OCI-M2 (cell line): ENCODE results near the gene SREBF2.

Source experiments
- DNase-seq: peaks from one replicate; lab custom pipeline; 2025; ENCODE audit not compliant: unreplicated experiment; lab: John Stamatoyannopoulos, UW

SREBF2 gene

DNA sequence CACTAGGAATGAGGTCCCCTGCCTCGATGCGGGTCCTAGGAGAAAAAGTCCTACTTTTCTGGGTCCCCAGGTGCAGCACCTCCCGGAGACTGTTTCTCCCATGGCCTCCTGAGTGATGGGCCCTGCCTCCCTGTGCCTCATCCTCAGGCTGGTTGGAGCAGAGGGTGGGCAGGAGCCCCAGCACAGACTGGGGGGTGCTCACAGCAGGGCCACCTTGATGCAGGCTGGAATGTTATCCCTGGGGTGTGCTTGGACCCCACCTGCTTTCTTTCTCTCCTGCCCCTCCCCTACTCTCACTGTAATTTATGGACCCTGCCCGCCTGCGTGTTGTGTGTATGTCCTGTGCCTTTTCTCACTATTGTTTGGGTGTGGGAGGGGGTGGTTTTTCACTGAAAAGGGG, 73.9 kb downstream of the SREBF2 start:
- no peak for DNase-seq

DNA sequence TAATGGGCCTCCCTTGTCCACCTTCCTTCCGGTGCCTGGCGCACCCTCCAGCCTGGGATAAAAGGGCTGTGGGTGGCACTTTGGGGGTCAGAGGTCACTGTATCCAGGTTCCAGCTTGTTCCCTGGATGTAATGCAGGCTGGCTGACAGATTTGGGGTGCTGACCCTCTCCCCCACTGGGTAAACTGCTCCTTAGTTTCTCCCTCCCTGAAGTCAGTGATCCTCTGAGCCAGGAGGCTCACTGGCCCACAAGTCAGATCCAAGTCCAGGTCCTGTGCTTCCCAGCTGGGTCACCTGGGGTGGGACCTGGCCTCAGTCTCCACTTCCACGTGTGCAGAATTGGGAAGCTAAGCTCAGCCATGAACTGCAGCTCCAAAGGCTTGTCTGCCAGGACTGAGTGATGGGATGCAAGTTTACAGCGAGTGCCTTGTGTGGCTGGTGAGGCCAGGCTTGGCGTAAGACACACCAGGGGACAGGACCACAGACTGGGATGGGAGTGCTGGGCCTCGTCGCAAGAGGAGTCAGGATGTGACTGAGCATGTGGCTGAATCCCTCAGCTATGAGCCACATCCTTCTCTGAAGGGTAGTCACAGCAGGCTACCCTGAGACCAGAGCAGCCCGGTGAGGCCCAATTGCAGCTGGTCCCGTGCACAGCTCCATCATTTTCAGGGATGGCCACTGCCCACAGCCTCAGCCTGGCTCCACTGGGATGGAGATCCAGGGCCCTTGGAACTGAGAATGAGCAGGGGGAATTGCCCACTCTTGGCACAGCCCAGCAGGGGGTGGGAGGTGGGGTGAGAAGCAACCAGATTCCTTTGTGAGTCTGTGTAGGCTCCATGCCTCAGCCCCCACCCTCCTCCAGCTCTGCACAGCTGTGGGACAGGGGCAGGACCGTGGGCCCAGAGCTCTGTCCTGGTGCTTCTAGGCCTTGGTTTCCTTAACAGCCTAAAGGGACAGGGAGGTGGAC, 74.8 kb downstream of the SREBF2 start:
- DNase-seq, result no peak

DNA sequence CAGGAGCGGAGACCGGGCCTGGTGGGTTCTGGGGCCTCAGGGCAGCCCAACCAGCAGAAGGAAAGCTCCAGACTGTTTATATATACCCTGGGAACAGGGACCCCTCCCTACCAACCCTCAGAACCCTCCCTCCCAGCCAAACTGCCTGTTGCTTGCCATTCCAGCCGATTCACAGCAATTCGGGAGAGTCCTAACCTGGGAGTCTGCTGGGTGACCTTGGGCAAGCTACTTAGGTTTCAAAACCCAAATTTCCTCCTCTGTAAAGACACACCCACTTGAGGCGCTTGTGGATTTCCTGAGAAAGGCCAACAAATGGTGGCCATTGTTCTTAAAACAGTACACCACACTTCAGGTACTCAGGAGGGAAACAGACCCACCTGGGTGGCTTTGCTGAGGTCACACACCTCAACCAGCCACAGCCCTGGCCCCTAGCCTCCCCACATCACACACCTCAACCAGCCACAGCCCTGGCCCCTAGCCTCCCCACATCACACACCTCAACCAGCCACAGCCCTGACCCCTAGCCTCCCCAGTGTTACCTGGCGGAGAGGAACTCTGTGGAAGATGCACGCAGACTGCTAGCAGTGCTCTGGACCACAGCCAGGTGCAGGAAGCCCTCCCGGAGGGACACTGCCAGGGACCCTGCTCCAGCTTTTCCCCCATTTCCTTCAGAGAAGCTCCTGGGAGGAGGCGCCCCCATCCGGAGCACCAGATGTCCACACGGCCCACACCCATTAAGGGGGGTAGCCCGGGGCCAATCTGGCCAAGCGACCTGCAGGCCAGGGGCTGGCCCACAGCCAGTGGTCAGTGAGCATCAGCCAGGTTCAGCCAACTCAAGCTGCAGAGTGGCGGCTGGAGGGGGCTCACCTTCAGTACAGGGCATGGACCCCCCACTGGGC, 75.8 kb downstream of the SREBF2 start:
- DNase-seq, result no peak

DNA sequence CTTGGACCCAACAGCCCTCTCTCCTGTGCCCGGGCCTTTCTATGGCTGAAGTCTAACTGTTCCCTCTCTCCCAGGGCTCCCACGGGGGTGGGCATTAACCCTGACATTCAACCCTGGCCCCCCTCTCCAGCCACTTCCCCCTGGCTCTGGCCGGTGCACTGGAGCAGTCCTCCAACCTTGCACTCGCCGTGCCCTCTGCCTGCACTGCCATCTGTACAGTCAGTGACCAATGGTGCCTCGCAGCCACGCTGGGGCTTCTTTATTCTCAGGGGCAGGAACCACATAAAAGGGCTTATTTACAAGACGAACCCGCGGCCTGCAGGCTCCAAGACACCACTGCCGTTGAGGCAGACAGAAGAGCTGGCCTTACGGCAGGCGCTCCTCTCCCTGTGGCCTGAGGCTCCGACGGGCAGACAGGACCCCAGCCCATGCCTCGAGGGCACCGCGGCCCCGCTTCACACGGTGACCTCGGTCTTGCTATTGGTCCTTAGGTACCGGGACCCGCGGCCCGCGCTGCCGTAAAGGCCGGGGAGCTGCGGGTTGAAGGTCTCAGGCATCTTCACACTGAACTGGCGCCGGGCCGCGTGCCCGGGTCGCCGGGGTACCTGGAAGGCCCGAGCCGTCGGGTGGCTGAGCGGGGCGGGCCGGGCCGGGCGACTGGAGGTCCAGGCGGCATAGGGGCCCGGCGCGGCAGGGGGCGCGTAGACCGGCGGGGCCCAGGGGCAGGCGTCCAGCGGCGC, 76.6 kb downstream of the SREBF2 start:
- DNase-seq, result no peak

DNA sequence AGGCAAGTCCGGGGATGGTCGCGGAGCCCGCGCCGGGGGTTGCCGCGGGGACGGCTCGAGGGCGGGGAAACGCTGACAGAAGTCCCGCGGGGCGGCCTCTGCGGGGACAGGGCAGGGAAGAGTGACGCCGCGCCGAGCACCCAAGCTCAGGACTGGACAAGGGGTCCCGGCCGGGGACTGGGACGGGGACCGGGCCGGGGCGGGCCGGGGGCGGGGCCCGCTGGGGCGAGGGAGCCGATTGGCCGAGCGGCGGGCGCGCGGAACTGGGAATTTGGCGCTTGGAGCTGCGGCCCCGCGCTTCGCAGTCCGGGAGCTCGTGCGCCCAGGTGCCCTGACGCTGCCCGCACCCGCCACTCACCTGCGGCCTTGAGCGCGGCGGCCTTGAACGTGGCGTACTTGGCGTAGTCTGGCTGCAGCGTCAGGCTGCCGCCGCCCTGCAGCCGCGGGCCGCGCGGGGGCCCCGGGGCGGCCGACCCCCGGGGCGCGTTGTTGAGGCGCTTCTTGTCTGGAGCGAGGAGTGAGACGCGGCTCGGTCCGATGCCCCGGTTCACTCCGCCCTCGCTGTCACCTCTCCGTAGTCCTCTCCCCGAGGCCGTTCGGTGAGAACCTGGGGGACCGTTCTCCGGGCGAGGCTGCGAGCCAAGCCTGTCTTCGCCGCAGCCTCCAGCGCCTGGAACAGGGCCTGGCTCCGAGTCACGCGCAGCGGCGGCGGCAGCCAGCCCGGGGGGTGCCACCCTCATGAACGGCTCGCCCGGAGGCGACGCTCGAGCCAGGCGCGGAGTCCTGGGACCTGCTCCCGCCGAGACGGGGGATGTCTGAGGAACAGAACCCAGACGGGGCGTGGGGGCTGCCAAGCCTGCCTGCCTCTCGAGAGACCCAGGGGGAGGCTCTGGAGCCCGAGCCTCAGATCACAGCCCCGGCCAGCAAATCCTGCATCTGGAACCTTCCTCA, 77.4 kb downstream of the SREBF2 start:
- no peak for DNase-seq

DNA sequence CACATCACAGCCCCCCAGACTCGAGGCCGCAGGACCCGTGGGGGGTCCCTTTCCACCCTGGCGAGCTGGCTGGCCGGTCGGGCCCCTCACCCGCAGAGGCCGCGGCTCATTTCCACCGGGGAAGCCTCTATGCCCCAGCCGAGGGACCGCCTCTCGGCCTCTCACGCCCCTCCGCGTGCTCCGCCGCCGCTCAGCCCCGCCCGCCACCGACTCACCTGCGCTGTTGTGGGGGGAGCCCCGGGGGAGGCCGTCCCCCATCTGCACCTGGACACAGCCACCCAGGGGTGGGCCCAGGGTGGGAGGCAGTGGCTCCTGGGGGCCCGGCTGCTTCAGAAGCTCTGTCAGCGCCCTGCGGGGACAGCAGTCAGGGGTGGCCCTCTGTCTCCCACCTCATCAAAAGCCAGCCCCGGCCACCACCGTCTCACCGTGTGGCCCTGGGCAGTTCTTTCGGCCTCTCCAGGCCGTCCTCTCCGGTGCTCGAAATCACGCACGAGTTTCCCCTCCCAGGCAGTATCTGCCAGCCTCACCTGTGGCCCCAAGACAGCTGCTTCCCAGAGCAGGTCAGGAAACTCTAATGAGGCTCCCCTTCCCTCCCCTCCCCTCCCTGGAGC, 78.2 kb downstream of the SREBF2 start:
- DNase-seq, result no peak

DNA sequence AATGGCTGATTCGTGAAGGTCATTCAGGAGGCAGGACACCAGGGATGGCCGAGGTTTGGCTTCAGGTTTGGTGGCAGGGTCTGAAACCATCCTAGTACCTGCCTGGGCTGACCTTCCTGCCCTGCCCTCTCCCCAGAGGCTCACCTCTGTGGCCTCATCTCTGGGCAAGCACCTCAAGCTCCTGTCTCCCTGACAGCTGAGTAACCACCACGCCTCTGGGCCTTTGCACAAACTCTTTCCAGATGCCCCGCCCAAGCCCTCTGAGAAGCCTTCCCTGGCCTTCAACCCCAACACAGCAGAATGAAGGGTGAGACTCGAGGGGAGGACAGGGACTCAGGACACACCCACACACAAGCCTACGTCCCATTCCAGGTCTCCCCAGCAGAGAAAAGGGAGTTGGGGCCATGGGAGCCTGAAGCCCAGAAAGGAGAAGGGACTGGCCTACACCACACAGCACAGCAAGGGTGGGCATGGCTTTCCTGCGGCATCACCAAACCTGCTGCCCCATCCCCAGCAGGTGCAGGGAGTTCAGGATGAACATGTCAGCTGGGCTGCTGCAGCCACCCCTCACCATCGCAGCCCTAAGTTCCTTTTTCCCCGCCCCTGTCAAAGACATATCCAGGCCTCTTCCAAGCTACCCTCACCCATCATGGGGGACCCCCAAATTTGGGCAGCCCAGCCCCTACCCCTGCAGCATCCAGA, 79.6 kb downstream of the SREBF2 start:
- no peak for DNase-seq

DNA sequence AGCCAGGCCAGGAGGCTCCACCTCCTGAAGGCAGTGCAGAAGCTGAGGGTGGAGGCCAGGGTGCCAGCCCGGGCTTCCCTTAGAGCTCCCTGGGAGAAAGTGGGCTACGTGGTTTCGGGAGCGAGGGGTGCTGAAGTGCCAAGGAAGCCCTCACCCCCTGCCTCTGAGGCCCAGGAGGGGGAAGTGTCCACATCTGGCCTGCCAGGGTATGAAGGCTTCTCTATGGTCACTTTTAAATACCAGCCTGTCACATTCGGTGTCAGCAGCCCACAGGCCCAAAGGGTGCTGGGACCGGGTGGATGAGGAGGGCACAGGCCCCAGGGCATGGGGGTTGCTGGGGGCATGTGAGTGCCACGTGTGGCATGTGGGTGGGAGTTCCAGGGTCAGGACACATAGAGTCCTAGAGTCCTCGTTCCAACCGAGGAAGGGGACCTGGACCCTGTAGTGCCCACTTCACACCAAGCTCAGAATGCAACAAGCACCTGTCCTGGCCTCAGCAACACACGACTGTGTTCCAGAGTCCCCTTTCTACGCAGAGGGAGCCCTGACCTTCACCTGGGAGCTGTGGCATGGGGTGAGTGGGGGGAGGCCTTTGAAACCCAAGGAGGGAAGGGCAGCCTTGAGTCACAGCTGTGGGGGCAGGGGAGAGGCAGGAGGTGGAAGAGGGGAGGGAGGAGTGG, 80.3 kb downstream of the SREBF2 start:
- DNase-seq, result no peak

DNA sequence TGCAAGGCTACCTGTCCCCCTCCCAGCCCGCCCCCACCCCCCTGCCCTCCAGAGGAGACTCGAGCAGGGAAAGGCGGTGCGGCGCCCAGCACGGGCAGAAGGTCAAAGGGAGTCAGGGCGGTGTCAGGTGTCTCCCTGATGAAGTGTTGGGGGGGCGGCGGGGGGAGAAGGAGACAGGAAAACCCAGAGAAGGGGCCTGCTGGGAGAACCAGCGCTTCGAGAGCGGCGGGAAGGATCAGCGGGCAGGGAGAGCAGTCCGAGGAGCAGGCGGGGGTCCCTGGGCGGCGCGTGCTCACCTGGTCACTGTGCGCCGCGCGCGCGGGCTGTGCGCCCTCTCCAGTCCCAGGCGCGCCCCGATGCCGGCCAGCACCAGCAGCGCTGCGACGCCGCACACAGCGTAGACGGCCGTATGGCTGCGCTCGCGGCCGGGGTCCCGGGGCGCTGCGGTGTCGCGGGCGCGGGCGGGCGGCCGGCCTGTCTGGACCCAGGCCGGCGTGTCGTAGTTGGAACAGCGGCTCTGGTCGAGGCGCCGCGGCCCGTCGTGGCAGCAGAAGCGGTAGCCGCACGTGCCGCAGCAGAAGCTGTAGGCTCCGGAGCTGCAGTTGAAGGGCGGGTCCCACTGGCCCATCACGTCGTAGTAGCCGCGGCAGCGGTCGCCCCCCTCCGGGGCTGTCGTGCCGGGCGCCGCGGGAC, 81.1 kb downstream of the SREBF2 start:
- DNase-seq, result no peak

DNA sequence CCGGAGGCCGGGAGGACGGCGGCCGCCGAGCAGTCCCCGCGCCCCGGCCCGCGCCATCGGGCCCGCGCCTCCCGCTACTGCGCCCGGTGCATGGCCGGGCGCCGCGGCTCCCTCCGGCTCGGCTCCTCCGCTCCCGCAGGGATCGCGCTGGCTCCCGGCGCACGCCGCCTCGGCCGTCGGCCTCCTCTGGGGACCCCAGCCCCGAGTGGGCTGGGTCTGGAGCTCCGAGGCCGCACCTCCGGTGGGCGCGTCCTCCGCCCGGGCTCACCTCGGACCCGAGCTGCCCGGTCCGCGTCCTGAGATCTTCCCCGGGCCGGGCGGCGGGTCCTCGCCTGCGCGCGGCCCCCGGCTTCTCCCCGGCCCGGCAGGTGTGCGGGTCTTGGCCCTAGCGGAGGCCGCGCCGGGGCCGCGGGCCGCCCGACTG, 81.7 kb downstream of the SREBF2 start:
- DNase-seq, result no peak

DNA sequence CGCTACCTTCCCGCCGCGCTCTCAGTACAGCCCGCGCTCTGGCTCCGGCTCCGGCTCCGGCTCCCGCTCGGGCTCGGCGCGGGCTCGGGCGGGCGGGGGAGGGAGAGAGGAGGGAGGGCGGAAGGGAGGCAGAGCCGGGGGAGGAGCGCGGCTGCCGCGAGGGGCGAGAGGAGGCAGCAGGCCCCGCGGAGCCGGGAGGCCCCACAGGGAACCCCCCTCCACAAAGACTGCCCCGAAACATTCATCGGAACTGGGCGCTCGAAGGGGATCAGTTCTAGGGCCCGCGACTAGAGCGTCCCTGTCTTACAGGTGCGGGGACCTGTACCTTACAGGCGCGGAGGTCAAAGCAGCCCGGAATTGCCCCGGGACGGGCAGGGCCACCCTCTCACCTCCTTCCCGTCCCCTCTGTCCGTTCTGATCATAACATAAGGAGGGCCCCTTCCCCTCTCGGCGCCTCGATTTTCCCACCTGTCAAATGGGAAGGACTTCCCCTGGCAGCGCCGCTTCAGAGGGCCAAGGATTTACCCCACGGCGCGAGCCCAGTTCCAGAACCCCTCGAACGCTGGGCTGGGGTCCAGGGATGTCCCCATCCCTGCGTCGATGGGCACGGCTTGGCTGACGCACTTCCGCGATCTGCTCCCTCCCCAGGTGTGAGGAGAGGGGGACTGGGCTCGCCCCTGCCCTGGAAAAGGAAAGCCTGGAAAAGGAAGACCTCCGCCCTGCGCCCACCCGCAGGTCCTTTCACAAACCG, 82.3 kb downstream of the SREBF2 start, which contains the start of gene SHISA8:
Gene SHISA8, minus strand, starts transcription at position 40 of the 751 bp plus-strand sequence. CDS start 407 bp downstream, outside the sequence.
- no peak for DNase-seq

DNA sequence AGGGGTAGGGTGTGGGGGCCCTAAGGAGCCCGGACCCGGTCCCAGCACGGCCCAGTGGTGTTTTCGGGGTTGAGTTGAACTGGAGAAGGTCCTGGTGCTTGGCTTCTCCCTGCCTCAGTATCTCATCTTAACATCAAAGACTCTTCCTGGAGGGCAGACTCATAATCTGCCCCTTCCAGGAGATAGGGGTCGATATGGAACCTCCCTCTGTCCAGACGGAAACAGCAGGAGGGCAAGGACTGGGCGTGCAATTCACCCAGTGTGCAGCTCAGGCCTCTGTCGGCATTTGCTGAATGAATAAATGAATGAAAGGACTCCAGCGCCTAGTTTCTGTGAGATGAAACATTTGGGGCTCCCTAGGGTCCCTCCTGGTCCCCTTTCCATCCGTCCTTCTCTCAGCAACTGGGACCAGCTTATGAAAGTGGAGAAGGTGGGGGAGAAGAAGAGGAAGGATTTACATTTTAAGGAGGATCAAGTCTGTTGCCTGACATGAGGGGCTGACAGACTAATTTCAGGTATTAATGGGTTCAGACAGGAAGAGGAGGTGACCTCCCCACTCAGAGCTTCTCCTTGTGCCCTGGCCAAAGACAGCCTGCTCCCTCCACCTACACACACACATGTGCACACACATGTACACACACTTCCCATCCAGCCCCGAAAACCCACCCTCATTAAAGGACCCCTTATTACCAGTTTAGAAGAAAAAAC, 83.0 kb downstream of the SREBF2 start:
- DNase-seq, result no peak

DNA sequence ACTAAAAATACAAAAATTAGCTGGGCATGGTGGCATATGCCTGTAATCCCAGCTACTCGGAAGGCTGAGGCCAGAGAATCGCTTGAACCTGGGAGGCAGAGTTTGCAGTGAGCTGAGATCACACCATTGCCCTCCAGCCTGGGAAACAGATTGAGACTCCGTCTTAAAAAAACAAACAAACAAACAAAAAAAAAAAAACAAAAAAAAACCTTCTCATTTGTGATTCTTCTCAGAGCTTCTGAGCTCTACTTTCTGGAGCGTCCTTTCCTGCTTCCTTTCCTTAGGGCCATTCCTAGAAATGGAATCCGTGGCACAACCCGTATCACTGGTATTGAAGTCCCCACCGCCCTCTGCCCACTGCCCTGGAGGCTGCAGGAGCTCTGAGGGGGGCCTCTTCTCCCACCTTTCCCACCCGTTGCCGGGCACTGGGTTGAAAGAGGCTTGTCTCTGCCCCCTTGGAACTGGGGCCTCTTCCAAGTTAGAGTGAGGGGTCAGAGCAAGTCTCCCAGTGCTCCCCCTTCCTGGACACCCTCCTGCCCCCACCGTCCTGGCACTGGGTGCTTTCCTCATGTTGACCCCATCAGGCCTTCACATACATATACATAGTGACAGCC, 83.9 kb downstream of the SREBF2 start:
- no peak for DNase-seq

DNA sequence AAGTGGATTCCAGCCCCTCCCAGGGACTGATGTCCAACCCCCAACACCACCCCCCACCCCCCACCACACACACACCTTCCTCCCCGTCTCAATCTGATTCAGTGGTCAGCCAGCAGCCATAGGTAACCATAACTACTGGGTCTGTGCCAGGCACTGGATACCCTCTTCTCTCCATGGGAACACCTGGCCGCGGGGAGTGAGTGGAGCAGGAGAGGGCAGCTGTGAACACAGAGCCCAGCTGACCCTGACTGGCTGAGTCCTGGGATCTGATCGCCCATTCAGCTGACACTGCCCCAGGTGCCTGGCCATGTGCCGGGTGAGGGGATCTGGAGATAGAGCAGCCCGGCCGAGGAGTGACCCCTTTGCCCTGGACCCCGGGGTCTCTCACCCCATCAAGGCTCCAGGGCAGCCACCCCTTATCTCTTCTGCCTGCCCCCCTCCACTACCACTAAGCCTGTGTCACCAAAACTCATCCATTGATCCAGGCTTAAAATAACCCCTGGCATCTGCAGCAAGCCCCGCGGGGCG, 84.5 kb downstream of the SREBF2 start:
- DNase-seq, result no peak

DNA sequence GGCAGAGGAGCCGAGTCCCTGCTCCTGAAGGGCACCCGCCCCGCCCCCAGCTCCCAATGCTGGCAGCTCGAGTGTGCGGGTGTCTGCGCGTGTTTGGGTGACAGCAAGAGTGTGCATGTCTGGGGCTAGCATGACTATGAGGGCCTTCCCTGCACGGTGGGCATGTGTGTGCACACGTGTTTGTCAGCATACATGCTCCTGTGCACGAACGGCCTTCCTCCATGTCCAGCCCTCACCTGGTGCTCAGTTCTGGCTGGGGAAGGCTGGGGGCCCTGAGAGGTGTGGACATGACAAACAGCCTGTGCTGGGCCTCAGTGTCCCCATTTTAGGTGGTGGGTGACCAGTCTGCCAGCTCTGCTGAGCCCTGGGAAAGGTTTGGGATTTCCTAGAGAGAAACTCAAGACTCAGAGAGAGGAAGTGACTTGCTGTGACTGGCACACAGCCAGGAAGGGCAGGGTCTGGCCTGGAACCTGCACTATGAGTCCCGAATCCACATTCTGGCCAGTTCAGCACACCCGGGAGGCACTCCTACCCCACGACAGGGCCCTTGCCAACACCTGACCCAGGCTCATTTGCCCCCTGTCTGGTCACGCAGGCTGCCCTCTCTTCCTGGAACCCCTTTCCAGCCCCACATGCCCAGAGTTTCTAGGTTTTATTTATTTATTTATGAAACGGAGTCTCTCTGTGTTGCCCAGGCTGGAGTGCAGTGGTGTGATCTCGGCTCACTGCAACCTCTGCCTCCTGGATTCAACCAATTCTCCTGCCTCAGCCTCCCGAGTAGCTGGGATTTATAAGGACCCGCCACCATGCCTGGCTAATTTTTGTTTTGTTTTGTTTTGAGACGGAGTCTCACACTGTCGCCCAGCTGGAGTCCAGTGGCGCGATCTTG, 85.2 kb downstream of the SREBF2 start:
- no peak for DNase-seq
